ENCODE data around the gene COG5. TPM values are rescaled to one million over a fixed set of nuclear protein-coding genes. Genes with fewer than 3 reads are reported as not detected.

The COG5 gene
- total and polyA plus RNA-seq, 2 donors from 2014 or later = 8.6 to 45.7 TPM

DNA sequence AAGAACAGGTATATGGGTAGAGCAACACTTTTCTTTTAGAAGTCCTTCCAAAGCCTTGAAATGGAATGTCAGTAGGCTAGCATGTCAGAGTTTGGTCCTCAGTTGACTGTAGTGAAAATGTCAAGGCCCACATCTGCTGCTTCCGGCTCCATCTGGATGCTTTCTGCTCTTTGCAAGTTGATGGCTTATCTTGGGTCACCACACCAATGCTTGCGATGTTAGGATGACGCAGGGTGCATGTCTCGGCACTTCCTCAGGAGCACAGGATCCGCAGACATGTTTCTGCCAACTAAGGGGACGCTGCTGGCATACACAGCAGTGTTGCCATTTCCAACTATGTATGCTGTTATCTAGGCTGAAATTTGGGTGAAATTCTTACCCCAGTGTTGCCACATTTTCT, 408.9 kb downstream of the COG5 start:
- intact Hi-C loops (cut with DNase I) = no loop called here
- TF ChIP-seq, protein P1, sequence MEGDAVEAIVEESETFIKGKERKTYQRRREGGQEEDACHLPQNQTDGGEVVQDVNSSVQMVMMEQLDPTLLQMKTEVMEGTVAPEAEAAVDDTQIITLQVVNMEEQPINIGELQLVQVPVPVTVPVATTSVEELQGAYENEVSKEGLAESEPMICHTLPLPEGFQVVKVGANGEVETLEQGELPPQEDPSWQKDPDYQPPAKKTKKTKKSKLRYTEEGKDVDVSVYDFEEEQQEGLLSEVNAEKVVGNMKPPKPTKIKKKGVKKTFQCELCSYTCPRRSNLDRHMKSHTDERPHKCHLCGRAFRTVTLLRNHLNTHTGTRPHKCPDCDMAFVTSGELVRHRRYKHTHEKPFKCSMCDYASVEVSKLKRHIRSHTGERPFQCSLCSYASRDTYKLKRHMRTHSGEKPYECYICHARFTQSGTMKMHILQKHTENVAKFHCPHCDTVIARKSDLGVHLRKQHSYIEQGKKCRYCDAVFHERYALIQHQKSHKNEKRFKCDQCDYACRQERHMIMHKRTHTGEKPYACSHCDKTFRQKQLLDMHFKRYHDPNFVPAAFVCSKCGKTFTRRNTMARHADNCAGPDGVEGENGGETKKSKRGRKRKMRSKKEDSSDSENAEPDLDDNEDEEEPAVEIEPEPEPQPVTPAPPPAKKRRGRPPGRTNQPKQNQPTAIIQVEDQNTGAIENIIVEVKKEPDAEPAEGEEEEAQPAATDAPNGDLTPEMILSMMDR (IDR thresholded peaks at IDR 0.05; ENCODE audit: borderline replicate concordance, extremely low read depth, insufficient read depth) = no peak
- FAIRE-seq (no peak), DNase-seq (no peak)
- no peak overlapping the region for H3K27ac ChIP-seq (ENCODE audit: low read depth in 2 of 2, low read length in 2 of 2)
- no peaks in the 10 kb centered on the region for H3K27me3 ChIP-seq (ENCODE audit: control insufficient read depth, insufficient read depth, low read length)
- H3K4me1 ChIP-seq (ENCODE audit: control insufficient read depth in 2 of 3, insufficient read depth in 2 of 3, low read depth in 1 of 3, low read length in 3 of 3) = no peaks in the 10 kb centered on the region
- H3K4me3 ChIP-seq (ENCODE audit: low read length in 3 of 3) = no peak overlapping the region
- no peaks in the 10 kb centered on the region for H3K9me3 ChIP-seq (ENCODE audit: control insufficient read depth in 2 of 3, insufficient read depth in 1 of 3, low read length in 3 of 3)
- H3K36me3 ChIP-seq (ENCODE audit: control insufficient read depth in 2 of 3, insufficient read depth in 3 of 3, low read length in 3 of 3) = no peaks in the 10 kb centered on the region
- no peak overlapping the region for H3K9ac ChIP-seq (ENCODE audit: low read length in 3 of 3)

DNA sequence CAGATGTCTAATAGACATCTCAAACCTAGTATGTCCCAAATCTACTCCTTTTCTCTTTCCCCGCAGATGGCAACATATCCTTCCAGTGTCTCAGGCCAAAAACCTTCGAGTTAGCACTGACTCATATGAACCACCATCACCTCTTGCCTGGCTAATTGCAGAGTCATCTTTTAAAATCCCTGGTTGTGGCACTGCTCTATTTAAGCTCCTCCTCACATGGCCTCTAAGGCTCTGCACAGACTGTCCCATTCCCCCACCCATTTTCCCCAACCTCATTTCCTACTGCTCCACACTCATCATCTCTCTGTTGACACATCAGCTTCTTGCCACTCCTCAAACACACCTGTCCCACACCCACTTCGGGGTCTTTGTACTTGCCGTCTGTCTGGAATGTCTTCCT, 411.7 kb downstream of the COG5 start:
- no peak overlapping the region for H3K9ac ChIP-seq (ENCODE audit: low read length in 3 of 3)
- no peaks in the 10 kb centered on the region for H3K4me1 ChIP-seq (ENCODE audit: control insufficient read depth in 2 of 3, insufficient read depth in 2 of 3, low read depth in 1 of 3, low read length in 3 of 3)
- H3K9me3 ChIP-seq (ENCODE audit: control insufficient read depth in 2 of 3, insufficient read depth in 1 of 3, low read length in 3 of 3) = no peaks in the 10 kb centered on the region
- DNase-seq (no peak), FAIRE-seq (no peak)
- intact Hi-C loops (cut with DNase I) = no loop called here
- no peaks in the 10 kb centered on the region for H3K36me3 ChIP-seq (ENCODE audit: control insufficient read depth in 2 of 3, insufficient read depth in 3 of 3, low read length in 3 of 3)
- no peak overlapping the region for H3K4me3 ChIP-seq (ENCODE audit: low read length in 3 of 3)
- TF ChIP-seq, protein P1 (IDR thresholded peaks at IDR 0.05; ENCODE audit: borderline replicate concordance, extremely low read depth, insufficient read depth) = no peak
- no peak overlapping the region for H3K27ac ChIP-seq (ENCODE audit: low read depth in 2 of 2, low read length in 2 of 2)
- no peaks in the 10 kb centered on the region for H3K27me3 ChIP-seq (ENCODE audit: control insufficient read depth, insufficient read depth, low read length)

Other genes starting within 250 kb of the COG5 start
- not detected for gene GPR22, start 93.9 kb downstream of the COG5 start, total RNA-seq
- not detected for gene GPR22, start 93.9 kb downstream of the COG5 start, polyA plus RNA-seq (ENCODE audit: insufficient read depth, low read depth, low replicate concordance)
- gene DUS4L, start 51 bp upstream of the COG5 start, total RNA-seq = 8.4 TPM
- 7.3 TPM for gene DUS4L, start 51 bp upstream of the COG5 start, polyA plus RNA-seq (ENCODE audit: insufficient read depth, low read depth, low replicate concordance)
- 50.2 TPM for gene BCAP29, start 16.3 kb upstream of the COG5 start, total RNA-seq
- gene BCAP29, start 16.3 kb upstream of the COG5 start, polyA plus RNA-seq (ENCODE audit: insufficient read depth, low read depth, low replicate concordance) = 31.2 TPM
- 2.5 TPM for gene SLC26A4, start 96.9 kb upstream of the COG5 start, total RNA-seq
- 7.3 TPM for gene SLC26A4, start 96.9 kb upstream of the COG5 start, polyA plus RNA-seq (ENCODE audit: insufficient read depth, low read depth, low replicate concordance)
- gene CBLL1, start 180.2 kb upstream of the COG5 start, total RNA-seq = 22.4 TPM
- 5.6 TPM for gene CBLL1, start 180.2 kb upstream of the COG5 start, polyA plus RNA-seq (ENCODE audit: insufficient read depth, low read depth, low replicate concordance)
- gene SLC26A3, start 239.3 kb upstream of the COG5 start, total RNA-seq = 0.25 TPM
- gene SLC26A3, start 239.3 kb upstream of the COG5 start, polyA plus RNA-seq (ENCODE audit: insufficient read depth, low read depth, low replicate concordance) = 0.32 TPM

All from kidney (tissue), 14 donors.